ENCODE results near the gene ELP1.

DNA sequence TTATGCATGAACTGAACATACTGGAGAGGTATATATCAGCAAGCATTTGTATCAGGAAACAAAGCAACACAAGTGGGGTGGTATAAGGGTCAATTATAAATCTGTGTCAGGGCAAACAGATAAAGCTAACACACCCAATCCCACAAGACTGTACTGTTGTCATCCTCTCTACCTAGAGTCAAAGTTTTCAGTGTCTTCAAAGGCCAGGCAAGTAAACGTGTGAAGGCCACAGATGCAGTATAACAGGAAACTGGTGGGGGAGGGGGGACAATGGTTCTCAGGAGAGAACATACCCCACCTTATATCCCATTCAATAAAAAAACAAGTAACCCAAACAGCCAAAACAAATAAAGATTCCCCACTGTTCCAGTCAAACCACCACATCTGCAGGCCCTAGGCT, 22.1 kb downstream of the ELP1 start:
- no peak for TF ChIP-seq POLR2AphosphoS5 (IDR thresholded peaks at IDR 0.05; ENCODE audit: borderline replicate concordance, low read depth, low read length)
- no peak for TF ChIP-seq EZH2 (IDR thresholded peaks at IDR 0.05)
- TF ChIP-seq FOXP2 (optimal IDR thresholded peaks at IDR 0.05; ENCODE audit: control extremely low read depth, extremely low read length, insufficient read depth), result no peak
